GM15510 (cell line): ENCODE data around the gene HEATR9.

ENCODE experiments used
- POLR2A ChIP-seq: IDR thresholded peaks from 3 replicates; pipeline ENCODE4 v1.6.1; 2011; ENCODE audit warnings: borderline replicate concordance; ENCODE audit not compliant: insufficient read length; ENCODE audit errors: extremely low read depth

The HEATR9 gene

DNA sequence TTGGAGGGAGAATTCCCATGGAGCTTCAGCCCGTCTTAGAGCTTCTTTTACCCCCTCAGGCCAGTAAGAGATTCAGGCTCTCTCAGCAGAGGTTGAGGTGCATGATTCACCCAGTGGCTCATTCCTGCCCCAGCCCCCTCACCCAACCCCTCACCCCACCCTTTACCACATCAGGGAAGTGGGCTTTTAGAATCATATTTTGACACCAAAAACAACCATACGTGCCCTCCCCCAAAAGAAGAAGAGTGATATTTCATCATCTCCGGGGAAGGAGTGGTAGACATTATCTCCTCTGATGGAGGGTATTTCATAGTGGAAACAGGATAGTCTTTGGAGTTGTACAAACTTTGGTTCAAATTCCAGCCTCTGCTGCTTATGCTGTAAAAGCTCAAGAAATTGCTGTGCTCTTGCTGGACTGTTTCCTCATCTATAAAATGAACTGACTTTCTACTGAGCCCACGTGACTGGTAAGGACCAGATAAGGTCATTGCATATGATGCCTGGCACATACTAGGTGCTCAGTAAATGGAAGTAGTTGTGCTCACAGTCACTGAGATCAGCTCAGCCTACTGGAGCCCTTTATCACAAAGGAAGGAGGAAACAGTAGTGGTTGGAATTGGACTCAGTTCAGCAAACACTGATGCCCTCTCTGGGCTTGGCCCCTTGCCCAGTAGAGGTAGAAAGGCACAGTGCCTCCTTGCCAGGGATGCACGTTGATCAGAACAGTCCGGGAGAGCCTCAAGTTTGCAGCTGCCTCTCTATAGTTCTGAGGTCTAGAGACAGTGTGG is 29.8 kb upstream of the HEATR9 start:
- TF ChIP-seq POLR2A: no peak

DNA sequence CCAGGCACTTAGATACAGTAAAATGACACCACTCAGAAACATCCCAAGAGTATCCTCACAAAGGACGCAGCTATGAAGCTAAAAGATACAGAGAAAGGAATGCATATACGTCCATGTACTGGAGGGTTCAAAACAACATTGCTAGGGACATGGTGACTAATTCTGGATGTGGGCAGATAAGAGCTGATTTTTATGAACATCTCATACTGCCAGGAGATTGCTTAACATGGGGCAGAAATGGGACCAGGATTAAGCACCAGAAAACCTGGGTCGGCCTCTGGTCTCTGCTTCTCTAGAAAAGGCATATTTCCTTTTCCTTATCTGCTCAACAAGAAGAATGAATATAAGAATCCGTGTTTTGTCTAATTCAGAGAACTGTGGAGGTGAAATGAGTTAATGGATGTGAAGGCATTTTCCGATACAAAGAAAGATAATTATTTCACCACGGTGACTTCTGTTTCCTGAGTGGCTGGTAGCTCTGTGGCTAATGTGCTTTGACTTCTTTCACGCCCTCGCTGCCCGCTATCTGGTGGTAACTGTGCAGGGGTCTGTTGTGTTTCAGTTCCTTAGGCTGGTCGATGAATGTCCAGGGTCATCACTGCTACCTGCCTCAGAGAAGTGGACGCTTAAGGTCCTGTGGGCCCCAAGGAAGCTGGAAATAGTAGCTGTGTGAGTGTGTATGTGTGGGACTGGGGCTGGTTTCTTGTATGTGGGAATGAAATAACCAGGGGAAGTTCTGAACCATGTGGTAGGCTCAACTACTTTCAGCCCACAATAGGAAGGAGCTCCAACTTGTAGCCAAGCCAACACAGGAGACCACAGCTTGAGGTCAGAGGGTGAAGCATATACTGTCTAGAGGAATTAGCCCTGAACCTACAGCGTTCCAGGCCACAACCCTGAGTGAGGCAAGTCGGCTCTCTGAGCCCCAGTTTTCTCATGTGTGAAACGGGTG is 27.2 kb upstream of the HEATR9 start:
- TF ChIP-seq POLR2A: no peak

DNA sequence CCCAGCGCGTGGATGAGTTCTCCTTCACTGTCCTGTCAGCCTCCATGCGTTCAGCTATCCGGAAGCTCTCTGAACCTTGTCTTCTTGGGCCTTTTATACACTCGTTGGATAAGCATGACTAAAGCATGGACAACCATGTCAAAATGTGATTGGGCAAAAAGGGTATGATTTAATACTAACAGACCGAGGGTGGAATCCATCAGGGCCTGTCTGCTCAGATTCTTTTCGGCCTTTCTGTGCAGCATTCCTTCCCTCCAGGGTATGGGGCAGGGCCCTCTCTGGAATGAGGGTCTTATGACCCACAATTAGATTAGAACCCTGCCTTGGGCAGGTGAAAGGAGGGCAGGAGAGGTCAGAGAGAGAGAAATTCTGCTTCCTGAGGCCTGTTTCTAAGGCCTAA is 25.5 kb upstream of the HEATR9 start:
- no peak for TF ChIP-seq POLR2A

DNA sequence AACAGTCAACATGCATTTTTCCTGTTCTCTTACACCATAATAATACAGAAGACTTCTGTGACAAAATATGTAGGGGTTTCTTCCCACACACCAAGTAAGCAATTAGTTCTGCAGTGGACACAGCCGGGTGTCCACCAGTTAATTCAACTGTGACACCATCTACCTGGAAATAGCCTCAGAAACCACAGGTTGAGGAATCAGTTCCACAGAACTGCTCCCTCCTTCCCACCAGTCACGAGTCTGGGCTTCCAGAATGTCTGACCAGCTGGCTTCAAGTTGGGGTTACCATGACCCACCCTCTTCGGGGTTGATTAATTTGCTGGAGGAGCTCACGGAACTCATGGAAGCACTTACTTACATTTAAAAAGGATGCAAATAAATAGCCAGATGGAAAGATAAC is 25.1 kb upstream of the HEATR9 start:
- TF ChIP-seq POLR2A: no peak

DNA sequence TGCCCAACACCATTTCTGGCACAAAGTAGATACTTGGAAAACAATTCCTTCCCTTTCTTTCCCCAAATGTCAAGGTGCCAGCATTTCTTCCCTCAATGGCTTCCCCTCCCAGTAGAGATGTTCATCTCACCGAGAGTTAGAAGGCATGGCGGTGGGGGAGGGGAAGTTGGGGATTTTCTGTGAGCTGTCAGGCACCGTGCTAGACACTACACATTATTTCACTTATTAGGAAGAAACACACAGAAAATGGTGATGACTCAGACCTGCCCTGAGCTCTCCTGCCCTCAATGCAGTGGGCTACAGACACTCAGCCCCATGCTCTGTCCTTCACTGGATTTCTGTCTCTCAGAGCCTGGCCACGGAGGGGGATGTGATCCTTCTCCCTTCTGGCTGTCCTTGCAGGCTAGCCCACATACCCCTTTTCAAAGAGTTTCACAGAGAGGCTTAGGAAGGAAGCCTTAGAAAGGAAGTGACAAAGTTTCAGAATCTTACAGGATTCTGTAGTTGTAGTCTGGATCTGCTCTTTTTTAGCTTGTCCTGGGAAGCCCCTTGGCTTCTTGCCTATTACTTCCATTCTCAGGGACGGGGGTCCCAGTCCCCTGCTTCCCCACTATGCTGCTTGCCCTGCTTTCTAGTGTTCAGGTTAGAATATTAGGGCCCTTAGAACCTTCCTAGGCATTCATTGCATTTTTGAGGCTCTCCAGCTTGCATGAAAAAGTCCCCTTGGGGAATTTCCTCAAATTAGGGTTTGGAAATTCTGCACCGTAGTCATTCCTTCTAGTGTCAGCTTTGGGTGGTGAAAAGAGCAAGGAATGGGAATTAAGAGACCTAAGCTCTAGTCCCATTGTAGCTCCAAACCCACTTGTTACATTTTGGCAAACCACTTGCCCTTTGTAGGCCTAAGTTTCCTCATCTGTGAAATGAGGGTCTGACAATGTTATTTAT is 23.7 kb upstream of the HEATR9 start:
- no peak for TF ChIP-seq POLR2A

DNA sequence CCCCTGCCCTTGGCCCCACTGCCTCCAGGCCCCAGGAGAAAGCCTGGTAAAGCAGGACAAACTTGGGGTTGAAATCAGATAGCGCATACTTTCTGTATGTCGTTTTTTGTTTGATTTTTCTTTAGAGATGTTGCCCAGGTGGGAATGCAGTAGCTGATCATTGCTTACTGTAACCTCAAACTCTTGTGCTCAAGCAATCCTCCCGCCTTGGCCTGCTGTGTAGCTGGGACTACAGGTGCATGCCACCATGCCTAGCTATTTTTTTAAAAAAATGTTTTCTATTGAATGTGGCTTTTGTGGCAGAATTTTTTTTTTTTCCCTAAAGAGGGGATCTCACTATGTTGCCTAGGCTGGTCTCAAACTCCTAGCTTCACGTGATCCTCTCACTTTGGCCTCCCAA is 22.6 kb upstream of the HEATR9 start:
- no peak for TF ChIP-seq POLR2A

DNA sequence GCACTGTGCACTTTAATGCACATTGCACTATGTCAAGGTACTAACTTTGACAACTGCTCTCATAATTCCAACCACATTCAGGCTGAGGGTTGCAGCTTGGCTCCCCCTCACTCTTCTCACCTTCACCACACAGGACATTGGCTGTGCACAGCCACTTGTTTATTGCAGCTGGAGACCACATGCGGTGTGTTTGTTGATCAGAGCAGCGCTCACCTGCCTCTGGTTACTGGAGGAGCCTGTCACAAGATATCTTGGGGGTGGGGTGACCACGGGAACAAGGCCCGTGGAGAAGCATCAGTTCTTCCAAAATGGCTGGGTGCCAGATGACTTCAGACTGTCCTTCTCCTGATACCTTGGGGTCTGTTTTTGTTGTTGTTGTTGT is 22.1 kb upstream of the HEATR9 start:
- TF ChIP-seq POLR2A: no peak

DNA sequence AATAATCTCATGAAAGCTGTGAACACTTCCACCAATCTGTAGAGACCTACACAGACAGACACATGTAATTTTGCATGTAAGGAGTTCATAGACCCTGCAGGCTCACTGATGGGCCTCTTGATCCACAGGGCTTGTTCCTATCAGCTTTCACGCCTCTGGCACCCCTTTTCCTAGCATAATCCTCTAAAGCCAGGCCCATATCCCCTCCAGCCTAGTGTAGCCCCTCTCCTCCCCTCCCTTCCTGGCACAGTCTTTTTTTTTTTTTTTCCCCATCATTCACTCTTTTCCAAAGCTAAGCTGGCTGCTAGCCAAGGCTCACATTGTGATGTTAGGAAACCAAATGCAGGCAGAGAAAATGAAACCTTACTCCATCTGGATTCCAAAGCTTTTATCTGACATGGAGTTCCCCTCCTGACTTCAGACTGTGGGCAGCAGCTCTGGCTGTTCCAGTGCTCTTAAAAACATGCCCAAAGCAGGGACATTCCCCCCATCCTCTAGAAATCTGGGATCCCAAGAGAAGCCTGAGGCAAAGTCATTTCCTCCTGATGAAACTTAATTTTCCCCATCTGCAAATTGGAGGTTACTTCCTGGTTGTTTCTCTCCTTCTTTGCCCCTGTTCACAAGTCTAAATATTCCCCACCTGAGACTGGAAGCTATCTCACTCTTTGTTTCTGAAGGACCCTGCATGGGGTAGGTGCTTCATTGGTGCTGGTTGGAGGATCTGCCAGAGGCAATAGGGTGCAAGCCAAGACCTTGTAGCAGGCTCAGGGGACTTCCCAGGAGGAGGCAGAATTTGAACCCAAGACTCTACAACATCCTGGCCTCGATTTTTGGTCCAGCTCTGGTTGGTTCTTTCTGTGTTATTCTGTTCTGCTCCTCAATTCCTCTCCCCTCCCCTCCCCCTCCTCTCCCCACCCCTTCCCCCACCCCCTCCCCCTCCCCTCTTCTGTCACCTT is 21.4 kb upstream of the HEATR9 start:
- TF ChIP-seq POLR2A: no peak

DNA sequence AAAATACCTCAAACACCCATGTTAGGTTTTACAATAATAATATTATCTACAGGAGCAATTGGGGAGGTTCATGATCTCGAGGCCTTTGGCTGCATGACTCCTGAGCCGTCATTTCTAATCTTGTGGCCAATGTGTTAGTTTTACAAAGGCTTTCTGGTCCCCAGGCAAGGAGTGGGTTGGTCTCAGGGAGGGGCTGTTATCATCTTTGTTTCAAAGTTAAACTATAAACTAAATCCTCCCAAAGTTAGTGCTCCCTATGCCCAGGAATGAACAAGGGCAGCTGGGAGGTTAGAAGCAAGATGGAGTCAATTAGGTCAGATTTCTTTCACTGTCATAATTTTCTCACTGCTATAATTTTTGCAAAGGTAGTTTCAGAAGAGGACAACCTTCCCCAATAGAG is 20.6 kb upstream of the HEATR9 start:
- TF ChIP-seq POLR2A: no peak

DNA sequence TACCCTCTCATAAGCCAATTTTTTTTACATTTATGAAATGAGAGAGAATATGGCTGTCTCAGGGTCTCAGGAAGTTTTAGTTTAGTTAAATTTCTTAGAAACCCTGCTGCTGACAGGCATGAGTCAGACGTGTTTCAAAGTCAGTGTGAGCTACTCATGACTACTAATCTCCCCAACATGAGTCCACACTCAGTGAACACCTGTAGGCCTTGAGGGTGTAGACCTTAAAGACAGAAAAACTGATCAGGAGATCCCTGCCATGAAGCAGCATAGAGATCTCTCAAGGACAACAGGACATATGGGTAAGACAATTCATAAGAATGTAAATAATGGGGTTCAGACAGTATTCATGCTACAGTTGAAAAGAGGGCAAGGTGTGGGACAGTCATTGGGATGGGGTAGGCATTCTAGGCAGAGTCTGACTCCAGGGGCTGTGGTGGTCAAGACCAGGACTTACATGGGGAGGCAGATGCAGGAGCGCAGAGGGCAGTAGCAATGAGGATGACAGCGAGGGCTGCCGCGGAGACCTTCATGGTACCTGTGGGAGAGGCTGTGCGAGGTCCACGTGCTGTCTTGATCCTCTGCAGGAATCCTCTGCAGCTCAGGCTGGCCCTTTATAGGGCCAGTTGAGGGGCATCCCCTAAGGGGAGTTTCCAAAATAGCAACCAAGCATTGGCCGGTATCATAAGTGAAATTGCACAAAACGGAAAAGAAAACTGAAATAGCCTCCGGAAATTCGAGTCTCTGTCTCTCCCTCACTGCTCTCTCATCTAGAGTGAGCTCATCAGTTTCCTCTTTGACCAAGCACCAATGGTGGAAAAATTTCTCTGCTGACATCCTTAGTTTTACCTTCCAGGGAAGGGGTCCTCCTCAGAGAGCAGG is 11.3 kb upstream of the HEATR9 start, which contains the start of gene CCL5:
Gene CCL5 (minus strand): TSS at position 588 of the 882 bp plus-strand sequence.
- TF ChIP-seq POLR2A: peak; percentile 80

DNA sequence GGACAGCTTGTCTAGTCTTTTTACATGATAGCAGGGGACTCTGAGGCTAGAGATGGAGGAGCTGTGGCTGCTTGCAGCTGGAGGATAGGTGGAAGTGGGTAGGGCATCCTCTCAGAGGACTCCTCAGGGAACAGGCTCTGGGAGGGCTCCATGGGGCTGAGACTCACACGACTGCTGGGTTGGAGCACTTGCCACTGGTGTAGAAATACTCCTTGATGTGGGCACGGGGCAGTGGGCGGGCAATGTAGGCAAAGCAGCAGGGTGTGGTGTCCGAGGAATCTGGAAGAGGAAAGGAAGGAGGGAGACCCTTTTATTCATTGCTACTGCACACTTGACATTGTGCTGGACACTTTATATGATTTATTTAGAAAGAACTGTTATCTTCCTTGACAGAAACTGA is 9.7 kb upstream of the HEATR9 start:
- TF ChIP-seq POLR2A: no peak

DNA sequence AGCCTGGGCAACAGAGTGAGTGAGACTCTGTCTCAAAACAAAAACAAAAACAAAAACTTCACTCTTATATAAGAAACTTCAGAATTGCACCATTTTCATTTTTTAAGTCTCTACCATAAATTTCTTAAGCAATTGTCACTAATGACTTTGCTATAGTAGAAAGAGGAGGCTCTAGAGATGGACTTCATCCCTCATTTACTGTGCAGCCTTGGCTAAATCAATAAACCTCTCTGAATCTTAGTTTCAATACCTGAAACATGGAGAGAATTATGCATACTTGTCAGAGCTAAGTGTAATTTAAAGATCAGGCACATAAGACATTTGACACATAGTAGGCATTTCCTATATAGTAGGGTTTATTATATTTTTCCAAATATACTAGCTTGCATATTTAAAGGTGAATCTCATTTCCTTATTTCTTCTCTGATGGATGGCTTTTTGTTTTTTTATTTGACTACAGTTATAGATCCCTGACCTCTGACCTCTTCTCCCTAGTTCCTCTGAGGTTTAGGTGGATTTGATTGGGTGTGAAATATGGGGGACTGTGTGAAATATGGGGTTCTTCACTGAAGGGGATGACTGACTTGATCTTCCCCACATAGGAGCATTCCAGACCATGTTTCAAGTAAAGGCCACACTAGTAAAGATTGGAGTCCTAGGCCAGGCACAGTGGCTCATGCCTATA is 8.8 kb upstream of the HEATR9 start:
- no peak for TF ChIP-seq POLR2A
